Fibroblast of pulmonary artery (primary cell): ENCODE data around the gene SH3GL3.

Experiments used
- DNase-seq: peaks from one replicate; pipeline ENCODE4 v3.0.0-alpha.2; 2010; ENCODE audit warnings: low read depth
- H3K4me3 ChIP-seq: replicated peaks from 2 replicates; pipeline ENCODE4 v1.5.1; 2011; ENCODE audit warnings: low read depth, mild to moderate bottlenecking, control low read depth, low read length, moderate library complexity
- CTCF ChIP-seq: IDR thresholded peaks from 2 replicates; pipeline ENCODE4 v1.5.1; 2011; ENCODE audit warnings: mild to moderate bottlenecking, control low read depth, low read length, inconsistent platforms; ENCODE audit errors: missing control alignments

The SH3GL3 gene

GRCh38 chr15:83483612-83484011 is 36.5 kb downstream of the SH3GL3 start:
- H3K4me3 ChIP-seq = no peak overlapping the region
- DNase-seq = no peak
- TF ChIP-seq CTCF = no peak

DNA sequence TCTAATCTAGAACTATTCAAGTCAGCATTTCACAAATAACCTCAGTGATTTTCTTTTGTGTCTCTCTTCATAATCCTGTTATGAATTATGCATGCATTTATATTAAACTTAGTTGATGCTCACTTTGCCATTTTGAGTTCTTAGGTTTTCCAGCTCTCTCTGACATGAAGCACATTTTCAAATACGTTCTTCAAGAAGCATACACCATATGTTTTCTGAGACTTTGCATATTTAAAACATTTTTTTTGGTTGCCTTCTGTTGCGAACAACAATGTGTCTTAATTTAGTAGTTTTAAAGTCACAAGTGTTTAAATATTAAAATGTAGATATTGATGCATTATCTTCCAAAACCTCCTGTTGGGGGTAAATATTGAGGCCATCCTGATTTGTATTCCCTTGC is 37.5 kb downstream of the SH3GL3 start:
- H3K4me3 ChIP-seq = no peak overlapping the region
- DNase-seq = no peak
- no peak for TF ChIP-seq CTCF

- no peak for TF ChIP-seq CTCF
- H3K4me3 ChIP-seq = no peak overlapping the region
Measured at GRCh38 chr15:83486363-83486762, 39.2 kb downstream of the SH3GL3 start.

GRCh38 chr15:83487519-83487918 is 40.4 kb downstream of the SH3GL3 start:
- no peak for TF ChIP-seq CTCF
- H3K4me3 ChIP-seq = no peak overlapping the region
- no peak for DNase-seq

More at GRCh38 chr15:83486363-83486762, 39.2 kb downstream of the SH3GL3 start:
- no peak for DNase-seq

DNA sequence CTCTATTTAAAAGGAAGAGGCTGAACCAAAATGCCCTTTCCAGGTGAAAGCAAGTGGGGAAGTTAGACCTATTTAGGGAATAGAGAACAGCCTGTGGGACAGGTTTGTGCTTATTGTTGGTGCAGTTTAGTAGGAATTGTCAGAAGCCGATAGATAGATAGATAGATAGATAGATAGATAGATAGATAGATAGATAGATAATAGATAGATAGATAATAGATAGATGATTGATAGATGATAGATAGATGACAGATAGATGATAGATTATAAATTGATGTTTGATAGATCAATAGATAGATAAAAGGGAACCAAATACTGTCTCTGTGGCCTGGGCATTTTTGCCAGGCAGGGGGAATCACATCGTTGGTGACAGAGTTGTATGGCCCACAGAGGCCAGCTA is 42.5 kb downstream of the SH3GL3 start:
- DNase-seq = no peak
- H3K4me3 ChIP-seq = no peak overlapping the region
- TF ChIP-seq CTCF = no peak

GRCh38 chr15:83491486-83491885 is 44.3 kb downstream of the SH3GL3 start:
- no peak for TF ChIP-seq CTCF
- no peak overlapping the region for H3K4me3 ChIP-seq
- DNase-seq = no peak

GRCh38 chr15:83496766-83497165 is 49.6 kb downstream of the SH3GL3 start:
- no peak for DNase-seq
- H3K4me3 ChIP-seq = no peak overlapping the region
- TF ChIP-seq CTCF = no peak
